H1 (cell line): ENCODE data around the gene KLHL8. TPM values are rescaled to one million over a fixed set of nuclear protein-coding genes. Genes with fewer than 3 reads are reported as not detected.

ENCODE experiments used
- CTCF ChIA-PET: fragments of 300-600 bp; sonication (Branson Sonifier 250); formaldehyde crosslinking; loops from one replicate; lab custom pipeline; 2021; ENCODE audit not compliant: partially characterized antibody; lab: Charles Lee
- POLR2A ChIA-PET: fragments of 300-600 bp; sonication (Branson Sonifier 250); formaldehyde crosslinking; loops from one replicate; lab custom pipeline; 2021; ENCODE audit warnings: inconsistent platforms; ENCODE audit not compliant: partially characterized antibody; lab: Charles Lee
- DNase-seq, 2 experiments: peaks; one replicate each; pipeline versions ENCODE4 v3.0.0 to v3.0.0-alpha.2; 2010 to 2022; ENCODE audit warnings: low spot score in 2 of 2, low read depth in 1 of 2, mixed read lengths in 1 of 2
- FAIRE-seq: peaks from 2 replicates; lab custom pipeline; 2011; peaks lifted over from hg19 to GRCh38; lab: Jason Lieb, UNC
- H2AFZ ChIP-seq: 2 replicates; pipeline ENCODE4 v1.8.1; 2012; ENCODE audit warnings: low read length, inconsistent platforms
- H2AK5ac ChIP-seq: 2 replicates; pipeline ENCODE4 v1.6.1; 2013; ENCODE audit warnings: low read depth, low read length
- H2BK120ac ChIP-seq: replicated peaks from 2 replicates; pipeline ENCODE3; 2013; ENCODE audit warnings: low read depth, low read length, inconsistent platforms
- H2BK12ac ChIP-seq: 2 replicates; pipeline ENCODE4 v1.6.1; 2013; ENCODE audit warnings: low read depth, low read length
- H2BK15ac ChIP-seq: 2 replicates; pipeline ENCODE4 v1.6.1; 2013; ENCODE audit warnings: low read length
- H2BK20ac ChIP-seq: 2 replicates; pipeline ENCODE4 v1.6.1; 2013; ENCODE audit warnings: low read length
- H2BK5ac ChIP-seq: 2 replicates; pipeline ENCODE4 v1.6.1; 2013; ENCODE audit warnings: low read depth, low read length
- H3K14ac ChIP-seq: 2 replicates; pipeline ENCODE4 v1.6.1; 2013; ENCODE audit warnings: inconsistent platforms; ENCODE audit not compliant: insufficient read length
- H3K18ac ChIP-seq: 2 replicates; pipeline ENCODE4 v1.6.1; 2013; ENCODE audit warnings: low read length; ENCODE audit errors: extremely low read depth
- H3K23ac ChIP-seq: 2 replicates; pipeline ENCODE4 v1.6.1; 2013; ENCODE audit warnings: inconsistent platforms; ENCODE audit not compliant: insufficient read length
- H3K23me2 ChIP-seq: 2 replicates; pipeline ENCODE4 v1.6.1; 2013; ENCODE audit warnings: low read depth, low read length
- H3K27ac ChIP-seq: 2 replicates; pipeline ENCODE4 v1.6.1; 2011; ENCODE audit warnings: low read depth, low read length, inconsistent platforms
- H3K27me3 ChIP-seq, 4 experiments: replicated peaks in 1 of 4; 1 replicate in 1 of 4; 2 replicates in 3 of 4; pipeline versions ENCODE4 v1.6.1 to v1.8.1; 2011 to 2013; ENCODE audit warnings: low read length in 3 of 4, mild to moderate bottlenecking in 3 of 4, inconsistent platforms in 2 of 4, mixed read lengths in 2 of 4, moderate library complexity in 1 of 4; ENCODE audit not compliant: control insufficient read depth in 3 of 4, insufficient read depth in 3 of 4; ENCODE audit errors: extremely low read depth in 1 of 4
- H3K36me3 ChIP-seq, 4 experiments: 2 replicates each; pipeline versions ENCODE4 v1.6.1 to v1.8.1; 2011 to 2013; ENCODE audit warnings: mild to moderate bottlenecking in 4 of 4, low read length in 3 of 4, moderate library complexity in 2 of 4, control low read depth in 1 of 4, inconsistent platforms in 1 of 4; ENCODE audit not compliant: insufficient read depth in 4 of 4, control insufficient read depth in 2 of 4
- H3K4ac ChIP-seq: replicated peaks from 2 replicates; pipeline ENCODE3; 2013; ENCODE audit warnings: low read length, low read depth, mixed read lengths, inconsistent platforms; ENCODE audit not compliant: insufficient read length
- H3K4me1 ChIP-seq, 4 experiments: replicated peaks in 1 of 4; 1 replicate in 1 of 4; 2 replicates in 3 of 4; pipeline versions ENCODE4 v1.6.1 to v1.8.1; 2011 to 2013; ENCODE audit warnings: low read length in 3 of 4, inconsistent platforms in 2 of 4, mixed read lengths in 1 of 4; ENCODE audit not compliant: insufficient read depth in 4 of 4, control insufficient read depth in 3 of 4
- H3K4me2 ChIP-seq, 2 experiments: 2 replicates each; pipeline versions ENCODE4 v1.6.1 to v1.8.1; 2011 to 2013; ENCODE audit warnings: low read depth in 2 of 2, low read length in 2 of 2, control low read depth in 1 of 2, inconsistent platforms in 1 of 2, mild to moderate bottlenecking in 1 of 2; ENCODE audit not compliant: insufficient read depth in 1 of 2
- H3K4me3 ChIP-seq, 4 experiments: fragments of 200-600, 300-600 bp in 1 of 4; sonication (generic), shearing (Covaris generic), sonication (Bioruptor Twin) in 1 of 4; 2 replicates each; pipeline versions ENCODE4 v1.5.1 to v1.8.1; 2011 to 2016; ENCODE audit warnings: low read length in 4 of 4, low read depth in 3 of 4, control low read depth in 2 of 4, inconsistent platforms in 2 of 4, mild to moderate bottlenecking in 2 of 4, mixed read lengths in 1 of 4, moderate library complexity in 1 of 4; ENCODE audit not compliant: insufficient read depth in 2 of 4; ENCODE audit errors: extremely low read depth in 1 of 4
- H3K56ac ChIP-seq: replicated peaks from 2 replicates; pipeline ENCODE3; 2013; ENCODE audit warnings: low read depth, mild to moderate bottlenecking, mixed read lengths, low read length, inconsistent platforms; ENCODE audit not compliant: insufficient read length
- H3K79me1 ChIP-seq: 2 replicates; pipeline ENCODE4 v1.6.1; 2013; ENCODE audit warnings: low read depth, low read length, control low read depth
- H3K79me2 ChIP-seq, 2 experiments: 2 replicates each; pipeline versions ENCODE4 v1.6.1 to v1.8.1; 2012 to 2013; ENCODE audit warnings: low read length in 2 of 2, mild to moderate bottlenecking in 2 of 2, inconsistent platforms in 1 of 2; ENCODE audit not compliant: insufficient read depth in 2 of 2, control insufficient read depth in 1 of 2
- H3K9ac ChIP-seq, 4 experiments: replicated peaks in 1 of 4; 1 replicate in 1 of 4; 2 replicates in 3 of 4; pipeline versions ENCODE4 v1.6.1 to v1.8.1; 2011 to 2013; ENCODE audit warnings: low read depth in 3 of 4, low read length in 3 of 4, control low read depth in 2 of 4, mild to moderate bottlenecking in 2 of 4, moderate library complexity in 2 of 4, inconsistent platforms in 1 of 4; ENCODE audit errors: extremely low read depth in 1 of 4
- H3K9me3 ChIP-seq, 2 experiments: 2 replicates each; pipeline versions ENCODE4 v1.6.1 to v1.8.1; 2012 to 2013; ENCODE audit warnings: mild to moderate bottlenecking in 2 of 2, moderate library complexity in 2 of 2, control low read depth in 1 of 2, inconsistent platforms in 1 of 2, low read depth in 1 of 2, low read length in 1 of 2, mixed read lengths in 1 of 2; ENCODE audit not compliant: insufficient read depth in 2 of 2
- H4K20me1 ChIP-seq, 2 experiments: replicated peaks in 1 of 2; 2 replicates each; pipeline versions ENCODE3 to v1.8.1; 2011 to 2013; ENCODE audit warnings: inconsistent platforms in 2 of 2, low read length in 2 of 2, mild to moderate bottlenecking in 1 of 2; ENCODE audit not compliant: insufficient read depth in 2 of 2, control insufficient read depth in 1 of 2
- H4K5ac ChIP-seq: 2 replicates; pipeline ENCODE4 v1.6.1; 2013; ENCODE audit warnings: low read length, low read depth, mixed read lengths, inconsistent platforms; ENCODE audit not compliant: insufficient read length
- H4K8ac ChIP-seq: 2 replicates; pipeline ENCODE4 v1.8.0; 2013; ENCODE audit warnings: mild to moderate bottlenecking, moderate library complexity, low read length, inconsistent platforms; ENCODE audit not compliant: insufficient read depth; ENCODE audit errors: extremely low read depth
- H4K91ac ChIP-seq: replicated peaks from 2 replicates; pipeline ENCODE3; 2013; ENCODE audit warnings: low read length, mixed read lengths, inconsistent platforms; ENCODE audit not compliant: insufficient read length
- BACH1 ChIP-seq: IDR thresholded peaks from 2 replicates; pipeline ENCODE4 v1.6.1; 2012; ENCODE audit warnings: low read length, improper control_type of control experiment
- FOSL1 ChIP-seq: IDR thresholded peaks from 2 replicates; pipeline ENCODE4 v1.6.1; 2011; ENCODE audit warnings: mild to moderate bottlenecking, low read depth, low read length, moderate library complexity; ENCODE audit not compliant: insufficient read depth
- HDAC2 ChIP-seq, 2 experiments: fragments of 300-600 bp in 1 of 2; sonication (generic) in 1 of 2; IDR thresholded peaks; 2 replicates each; pipeline ENCODE4 v1.6.1; 2011 to 2012; ENCODE audit warnings: low read depth in 2 of 2, low read length in 2 of 2, mild to moderate bottlenecking in 2 of 2, moderate library complexity in 2 of 2, borderline replicate concordance in 1 of 2, inconsistent platforms in 1 of 2
- NRF1 ChIP-seq: IDR thresholded peaks from 2 replicates; pipeline ENCODE4 v1.6.1; 2011; ENCODE audit warnings: mild to moderate bottlenecking, low read depth, low read length, improper control_type of control experiment
- RBBP5 ChIP-seq: IDR thresholded peaks from 2 replicates; pipeline ENCODE4 v1.7.1; 2012; ENCODE audit warnings: low read depth, mild to moderate bottlenecking, inconsistent platforms, low read length, moderate library complexity, borderline replicate concordance
- RNF2 ChIP-seq: fragments of 200-900, 300-1000 bp; sonication (generic); IDR thresholded peaks from 2 replicates; pipeline ENCODE4 v1.7.1; 2016; ENCODE audit warnings: borderline replicate concordance, low read depth, mild to moderate bottlenecking, antibody characterized with exemption, low read length; ENCODE audit not compliant: poor library complexity, severe bottlenecking; ENCODE audit errors: missing control alignments
- SAP30 ChIP-seq: fragments of 300-600 bp; sonication (generic); IDR thresholded peaks from 2 replicates; pipeline ENCODE4 v1.7.1; 2012; ENCODE audit warnings: low read length, moderate library complexity, mild to moderate bottlenecking, inconsistent platforms; ENCODE audit not compliant: insufficient read depth, insufficient replicate concordance
- TAF7 ChIP-seq: optimal IDR thresholded peaks from 2 replicates; pipeline ENCODE3; 2011; ENCODE audit warnings: low read depth, mild to moderate bottlenecking, inconsistent platforms, low read length, moderate library complexity, borderline replicate concordance
- TEAD4 ChIP-seq: IDR thresholded peaks from 2 replicates; pipeline ENCODE4 v1.6.1; 2012; ENCODE audit warnings: low read depth, low read length, inconsistent platforms, mixed read lengths
- WGBS, 2 experiments: shearing (Covaris generic) in 1 of 2; methylation state at CpG; one replicate each; pipeline versions ENCODE4 v1.1.6 to v1.1.7; 2013 to 2015; ENCODE audit warnings: low lambda C conversion rate in 2 of 2, mixed read lengths in 2 of 2, inconsistent platforms in 1 of 2, low coverage in 1 of 2, missing lambda C conversion rate in 1 of 2; ENCODE audit not compliant: insufficient replicate concordance in 2 of 2, insufficient coverage in 1 of 2, insufficient read length in 1 of 2; ENCODE audit errors: extremely low coverage in 1 of 2, missing lambda C conversion rate in 1 of 2; 5-methylcytosine and 5-hydroxymethylcytosine counted together
- polyA plus RNA-seq, 7 experiments: library from polyadenylated mRNA; depleted of rRNA in 3 of 7; stranded (reverse) in 5 of 7; unstranded in 2 of 7; fragments of >200 nt in 5 of 7; fragments of 200-250 nt in 2 of 7; gene quantifications; 1 replicate in 5 of 7; 2 replicates in 1 of 7; 4 replicates in 1 of 7; pipeline versions ENCODE4 v1.2.1 to v1.2.3, GENCODE V29; 2011 to 2013; ENCODE audit warnings: missing spikeins in 2 of 7, mixed read lengths in 2 of 7
- total RNA-seq: library from RNA; stranded (reverse); fragmentation: NEBNext Ultra II Directional; extraction: Animal tissue kit (Norgen Biotek cat#: 25700); gene quantifications from 2 replicates; pipeline ENCODE4 v1.2.1, GENCODE V29; 2021
- TF ChIP-seq, protein P1 (sequence below): IDR thresholded peaks from 2 replicates; pipeline ENCODE4 v1.6.1; 2012; ENCODE audit warnings: inconsistent platforms

Gene KLHL8
- total and polyA plus RNA-seq, 2 of the 8 experiments (the other 6 are each of a cell fraction or from before 2014, with no cell fraction given): 0.94 to 8.1 TPM

GRCh38 chr4:87128006-87128705, 92.3 kb downstream of the KLHL8 start:
- peaks cover 14 to 75% (median 50%) of the 10 kb centered on the region in 4 experiments for H3K36me3 ChIP-seq
- no peaks in the 10 kb centered on the region for H3K9me3 ChIP-seq
- H3K23me2 ChIP-seq: no peaks in the 10 kb centered on the region
- CTCF ChIA-PET: no interaction called here
- H3K4me2 ChIP-seq: no peak overlapping the region
- no peak overlapping the region for H3K56ac ChIP-seq
- H4K8ac ChIP-seq: no peak overlapping the region
- no peak overlapping the region for H3K4me3 ChIP-seq
- H2BK15ac ChIP-seq: no peak overlapping the region
- H4K91ac ChIP-seq: no peak overlapping the region
- H3K14ac ChIP-seq: no peak overlapping the region
- FAIRE-seq: no peak
- no peak overlapping the region for H4K5ac ChIP-seq
- no peaks in the 10 kb centered on the region for H3K4me1 ChIP-seq
- H2BK20ac ChIP-seq: no peak overlapping the region
- WGBS, 2 experiments: 93% methylated on average over 2 of the region's 2 CpGs; no CpG with 5 or more reads in 1 of the 2 experiments
- no peak for DNase-seq
- POLR2A ChIA-PET: no interaction called here
- H2AFZ ChIP-seq: no peak overlapping the region
- no peaks in the 10 kb centered on the region for H3K79me1 ChIP-seq
- no peak overlapping the region for H3K23ac ChIP-seq
- no peak overlapping the region for H2BK12ac ChIP-seq
- no peaks in the 10 kb centered on the region; a peak in 1 of 4 replicates for H3K79me2 ChIP-seq
- peaks cover 0 to 1% of the 10 kb centered on the region in 2 experiments for H4K20me1 ChIP-seq
- H2AK5ac ChIP-seq: no peak overlapping the region
- H2BK120ac ChIP-seq: no peak overlapping the region
- H3K9ac ChIP-seq: no peak overlapping the region
- H3K4ac ChIP-seq: no peak overlapping the region
- H3K27ac ChIP-seq: no peak overlapping the region
- H2BK5ac ChIP-seq: no peak overlapping the region
- no peaks in the 10 kb centered on the region for H3K27me3 ChIP-seq
- no peak overlapping the region for H3K18ac ChIP-seq
- TF ChIP-seq HDAC2 (IDR thresholded peaks at IDR 0.05; ENCODE audit: borderline replicate concordance in 1 of 2, low read depth in 2 of 2, low read length in 2 of 2) (no peak), RBBP5 (no peak), BACH1 (no peak), TAF7 (no peak), TEAD4 (no peak), NRF1 (no peak), FOSL1 (no peak), SAP30 (no peak), RNF2 (no peak)
- TF ChIP-seq, protein P1, sequence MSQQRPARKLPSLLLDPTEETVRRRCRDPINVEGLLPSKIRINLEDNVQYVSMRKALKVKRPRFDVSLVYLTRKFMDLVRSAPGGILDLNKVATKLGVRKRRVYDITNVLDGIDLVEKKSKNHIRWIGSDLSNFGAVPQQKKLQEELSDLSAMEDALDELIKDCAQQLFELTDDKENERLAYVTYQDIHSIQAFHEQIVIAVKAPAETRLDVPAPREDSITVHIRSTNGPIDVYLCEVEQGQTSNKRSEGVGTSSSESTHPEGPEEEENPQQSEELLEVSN: no peak
